ENCODE results near the gene VMO1. TPM values are rescaled to one million over a fixed set of nuclear protein-coding genes. Genes with fewer than 3 reads are reported as not detected.

The VMO1 gene
- total RNA-seq, 2 experiments from 2014 or later: 0.30 TPM

DNA sequence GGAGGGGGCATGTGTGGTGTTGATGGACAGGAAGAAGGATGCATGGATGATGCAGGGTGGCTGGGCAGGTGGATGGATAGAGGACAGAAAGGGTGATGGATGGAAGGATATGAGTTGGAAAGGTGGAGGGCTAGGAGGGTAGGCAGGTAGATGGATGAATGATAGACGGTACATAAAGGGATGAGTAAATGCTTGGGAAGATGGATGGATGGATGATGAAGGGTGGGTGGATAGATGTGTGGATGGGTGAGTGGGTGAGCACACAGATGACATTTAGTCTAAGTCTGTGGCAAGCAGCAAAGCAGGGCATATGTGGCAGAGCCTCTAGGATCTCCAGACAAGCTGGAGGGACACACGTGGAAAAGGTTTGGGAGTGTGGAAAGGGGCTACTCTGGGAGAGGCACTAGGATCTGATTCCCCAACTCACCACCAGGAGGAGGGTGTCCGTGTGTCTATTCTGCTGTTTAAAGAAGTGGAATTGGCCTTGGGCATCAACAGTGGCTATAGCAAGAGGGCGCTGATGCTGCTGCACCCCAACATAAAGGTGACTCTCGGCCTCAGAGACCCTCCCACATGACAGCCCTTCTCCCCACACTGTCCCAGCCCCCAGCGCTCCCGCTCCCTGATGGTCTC lies 29.0 kb upstream of the VMO1 start:
- H3K27me3 Mint-ChIP-seq: no peaks in the 10 kb centered on the region
- ChIA-PET CTCF (no interaction called here), POLR2A (no interaction called here)
- intact Hi-C loops (cut with DNase I, micrococcal nuclease): no loop called here
- ATAC-seq: no peak
- H3K4me3 Mint-ChIP-seq: no peak overlapping the region
- peaks cover 10% of the 10 kb centered on the region for H3K36me3 Mint-ChIP-seq (ENCODE audit: low read depth)
- no peak overlapping the region for H3K27ac Mint-ChIP-seq
- DNase-seq: no peak
- no peaks in the 10 kb centered on the region for H3K9me3 Mint-ChIP-seq (ENCODE audit: low read depth)
- no peaks in the 10 kb centered on the region for H3K4me1 Mint-ChIP-seq

DNA sequence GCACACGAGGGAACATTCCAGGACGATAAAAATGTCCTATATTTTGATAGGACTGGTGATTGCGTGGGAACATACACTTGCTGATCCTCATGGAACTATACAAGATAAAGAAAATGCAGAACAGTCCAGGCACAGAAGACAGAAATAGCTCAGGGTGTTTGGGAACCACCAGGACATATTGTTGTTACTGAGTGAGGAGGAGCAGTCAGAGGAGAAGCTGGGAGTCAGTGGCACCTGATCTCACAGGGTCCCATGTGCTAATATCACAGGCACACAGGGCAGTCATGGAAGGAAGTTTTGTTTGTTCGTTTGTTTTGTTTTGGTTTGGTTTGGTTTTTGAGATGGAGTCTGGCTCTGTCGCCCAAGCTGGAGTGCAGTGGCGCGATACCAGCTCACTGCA lies 26.5 kb upstream of the VMO1 start:
- Mint-ChIP-seq H3K4me3 (no peak overlapping the region), H3K9me3 (ENCODE audit: low read depth) (no peaks in the 10 kb centered on the region), H3K27me3 (no peaks in the 10 kb centered on the region), H3K36me3 (ENCODE audit: low read depth) (peaks cover 9% of the 10 kb centered on the region), H3K27ac (no peak overlapping the region), H3K4me1 (peaks cover 2% of the 10 kb centered on the region)
- ChIA-PET POLR2A (no interaction called here), CTCF (interaction anchor here (0.6 kb wide), 1 partner anchor 87 kb away, joined by 3 read pairs; the partner anchor contains the start of gene C17orf107)
- ATAC-seq (no peak), DNase-seq (no peak)
- intact Hi-C loops (cut with DNase I, micrococcal nuclease): no loop called here

DNA sequence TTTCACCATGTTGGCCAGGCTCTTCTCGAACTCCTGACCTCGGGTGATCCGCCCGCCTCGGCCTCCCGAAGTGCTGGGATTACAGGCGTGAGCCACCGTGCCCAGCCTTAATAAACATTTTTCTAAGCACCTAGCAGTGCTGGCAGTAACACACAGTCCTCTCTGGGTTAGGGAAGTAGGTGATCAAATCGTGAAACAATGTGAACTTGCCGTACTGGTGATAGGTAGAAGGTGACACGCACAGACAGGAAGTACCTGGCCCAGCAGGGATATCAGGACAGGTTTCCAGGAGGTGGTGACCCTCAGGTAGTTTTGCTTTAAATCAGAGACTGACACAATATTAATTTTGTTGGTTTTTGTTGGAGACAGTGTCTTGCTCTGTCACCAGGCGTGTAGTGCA lies 25.3 kb upstream of the VMO1 start:
- H3K36me3 Mint-ChIP-seq (ENCODE audit: low read depth): peaks cover 6% of the 10 kb centered on the region
- peaks cover 2% of the 10 kb centered on the region for H3K4me1 Mint-ChIP-seq
- ChIA-PET POLR2A (no interaction called here), CTCF (no interaction called here)
- H3K27me3 Mint-ChIP-seq: no peaks in the 10 kb centered on the region
- H3K27ac Mint-ChIP-seq: no peak overlapping the region
- H3K9me3 Mint-ChIP-seq (ENCODE audit: low read depth): no peaks in the 10 kb centered on the region
- H3K4me3 Mint-ChIP-seq: no peak overlapping the region
- intact Hi-C loops (cut with DNase I, micrococcal nuclease): no loop called here
- ATAC-seq (no peak), DNase-seq (no peak)

DNA sequence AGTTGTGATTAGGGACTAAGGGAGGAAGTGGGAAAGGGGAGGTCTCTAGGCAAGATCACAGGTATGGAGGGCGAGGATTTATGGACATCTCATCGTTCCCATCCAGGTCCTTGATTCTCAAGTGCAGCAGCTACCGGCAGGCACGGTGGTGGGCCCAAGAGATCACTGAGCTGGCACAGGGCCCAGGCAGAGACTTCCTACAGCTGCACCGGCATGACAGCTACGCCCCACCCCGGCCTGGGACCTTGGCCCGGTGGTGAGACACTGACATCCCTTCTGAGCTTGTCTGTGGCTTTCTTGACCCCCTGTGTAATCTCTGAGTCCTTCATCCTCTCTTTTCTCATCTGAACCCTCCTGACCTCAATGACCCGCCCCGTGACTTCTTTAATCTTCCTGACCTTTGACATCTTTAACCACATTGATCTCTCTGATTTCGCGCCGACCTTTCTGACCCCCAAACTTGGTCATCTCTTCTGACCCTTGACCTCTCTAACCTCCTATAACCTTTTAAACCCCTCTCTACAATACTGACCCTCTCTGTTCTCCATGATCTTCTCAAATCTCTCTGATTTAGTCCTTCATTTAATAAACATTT lies 24.6 kb upstream of the VMO1 start:
- Mint-ChIP-seq H3K4me1 (peaks cover 7% of the 10 kb centered on the region), H3K27ac (no peak overlapping the region), H3K36me3 (ENCODE audit: low read depth) (peaks cover 4% of the 10 kb centered on the region), H3K4me3 (no peak overlapping the region), H3K27me3 (no peaks in the 10 kb centered on the region), H3K9me3 (ENCODE audit: low read depth) (no peaks in the 10 kb centered on the region)
- ATAC-seq (no peak), DNase-seq (no peak)
- CTCF ChIA-PET: no interaction called here
- intact Hi-C loops (cut with DNase I, micrococcal nuclease): no loop called here
- POLR2A ChIA-PET: no interaction called here

DNA sequence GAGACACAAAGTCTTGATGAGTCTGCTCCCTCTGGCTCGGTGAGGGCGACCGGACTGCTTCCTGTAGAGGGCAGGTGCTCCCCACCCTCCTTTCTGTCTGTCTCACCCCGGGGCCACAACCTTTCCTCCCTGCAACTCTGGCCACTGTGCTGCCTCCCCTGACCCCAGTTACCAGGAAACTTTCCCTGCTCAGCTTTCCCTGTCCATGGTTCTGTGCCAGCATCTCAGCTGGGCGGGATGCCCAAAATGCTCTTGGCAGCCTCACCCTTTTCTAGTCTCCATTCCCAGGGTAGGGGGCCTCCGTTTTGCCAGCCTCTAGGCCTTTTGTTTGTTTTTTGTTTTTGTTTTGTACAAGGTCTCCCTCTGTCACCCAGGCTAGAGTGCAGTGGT lies 22.2 kb upstream of the VMO1 start:
- H3K4me3 Mint-ChIP-seq: peak overlapping the region; percentile 73
- H3K27me3 Mint-ChIP-seq: no peaks in the 10 kb centered on the region
- peaks cover 7% of the 10 kb centered on the region for H3K4me1 Mint-ChIP-seq
- H3K36me3 Mint-ChIP-seq (ENCODE audit: low read depth): peaks cover 4% of the 10 kb centered on the region
- POLR2A ChIA-PET: no interaction called here
- DNase-seq: no peak
- ATAC-seq: no peak
- H3K9me3 Mint-ChIP-seq (ENCODE audit: low read depth): no peaks in the 10 kb centered on the region
- intact Hi-C loops (cut with DNase I, micrococcal nuclease): loop anchor here in 1 of 2 experiments (10.0 kb wide), 1 partner anchor 244 kb away; the partner anchor contains the start of gene GGT6
- CTCF ChIA-PET: interaction anchor here (0.7 kb wide), 1 partner anchor 179 kb away, joined by 3 read pairs; no protein-coding TSS in a partner anchor
- H3K27ac Mint-ChIP-seq: no peak overlapping the region

DNA sequence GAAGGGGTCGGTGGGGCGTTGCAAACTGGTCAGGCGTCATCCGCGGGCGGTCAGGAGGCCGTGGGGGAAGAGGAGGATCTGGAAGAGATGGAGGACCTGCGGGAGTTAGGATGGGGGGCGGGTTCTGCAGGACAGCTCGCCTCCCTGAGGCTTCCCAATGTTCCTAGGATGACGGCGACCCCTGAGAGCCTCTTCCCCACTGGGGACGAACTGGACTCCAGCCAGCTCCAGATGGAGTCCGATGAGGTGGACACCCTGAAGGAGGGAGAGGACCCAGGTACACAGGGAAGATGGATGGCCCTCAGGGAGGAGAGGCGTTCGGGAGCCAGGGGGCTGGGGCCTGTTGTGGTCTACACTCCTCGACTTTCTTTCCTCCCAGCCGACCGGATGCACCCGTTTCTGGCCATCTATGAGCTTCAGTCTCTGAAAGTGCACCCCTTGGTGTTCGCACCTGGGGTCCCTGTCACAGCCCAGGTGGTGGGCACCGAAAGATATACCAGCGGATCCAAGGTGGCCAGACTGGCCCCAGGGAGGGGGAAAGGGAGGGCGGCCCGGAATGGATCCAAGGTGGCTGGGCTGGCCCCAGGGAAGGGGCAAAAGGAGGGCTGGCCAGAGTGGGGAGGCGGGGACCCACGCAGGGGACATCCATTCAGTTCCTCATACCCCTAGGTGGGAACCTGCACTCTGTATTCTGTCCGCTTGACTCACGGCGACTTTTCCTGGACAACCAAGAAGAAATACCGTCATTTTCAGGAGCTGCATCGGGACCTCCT lies 21.6 kb upstream of the VMO1 start:
- no peaks in the 10 kb centered on the region for H3K27me3 Mint-ChIP-seq

DNA sequence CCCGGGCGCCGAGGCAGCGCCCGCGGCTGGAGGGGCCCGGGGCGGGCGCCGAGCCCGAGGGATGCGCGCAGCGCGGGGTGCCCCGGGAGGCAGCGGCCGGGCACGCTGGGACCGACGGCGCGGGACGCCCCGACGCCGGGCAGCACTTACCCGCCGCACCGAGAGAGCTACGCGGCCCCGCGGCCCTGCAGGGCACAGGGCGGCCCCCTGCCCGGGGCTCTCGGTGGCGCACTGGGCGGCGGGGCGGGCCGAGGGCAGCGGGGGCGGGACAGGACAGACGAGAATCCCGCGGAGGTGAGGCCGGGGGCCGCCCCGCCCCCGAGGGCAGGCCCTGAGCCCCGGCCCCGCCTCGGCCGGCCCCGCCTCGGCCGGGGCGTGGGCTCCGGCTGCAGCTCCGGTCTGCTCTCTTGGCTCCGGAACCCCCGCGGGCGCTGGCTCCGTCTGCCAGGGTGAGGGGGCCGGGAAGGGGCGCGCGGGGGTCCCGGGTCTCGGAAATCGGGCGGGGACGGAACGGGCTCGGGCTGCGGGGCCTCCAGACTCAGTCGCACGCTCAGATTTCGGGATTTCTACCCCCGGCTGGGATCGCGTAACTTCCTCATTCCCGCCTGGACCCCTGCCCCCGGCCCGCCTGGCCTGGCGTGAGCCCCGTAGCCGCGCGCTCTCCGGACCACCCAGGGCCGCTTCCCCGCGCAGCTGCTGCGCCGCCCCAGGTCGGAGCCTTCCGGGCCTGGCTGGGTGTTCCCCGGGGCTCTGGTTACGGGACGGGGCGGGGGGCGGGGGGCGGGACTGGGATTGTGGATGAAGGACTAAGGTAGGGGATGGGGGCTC lies 20.8 kb upstream of the VMO1 start, which contains the start of gene PLD2:
TSS of gene PLD2 (plus strand) at position 376 of the 828 bp plus-strand sequence. CDS start 621 bp downstream, outside the sequence.
- Mint-ChIP-seq H3K36me3 (ENCODE audit: low read depth) (peaks cover 4% of the 10 kb centered on the region), H3K4me3 (peak within 1 kb of the TSS; percentile 73), H3K9me3 (ENCODE audit: low read depth) (no peaks in the 10 kb centered on the region), H3K27me3 (no peaks in the 10 kb centered on the region), H3K4me1 (peaks cover 7% of the 10 kb centered on the region), H3K27ac (no peak within 1 kb of the TSS)
- intact Hi-C loops (cut with DNase I, micrococcal nuclease): loop anchor here (1.0 to 10.0 kb wide), 9 partner anchors 11 to 242 kb away; partner anchors contain the start of genes ARRB2 (in 1 of the 2), C17orf107 (in 1 of the 2), GGT6 (in 1 of the 2) and INCA1 (in 1 of the 2)
- DNase-seq (peak; percentile 93), ATAC-seq (peak; percentile 98)
- ChIA-PET CTCF (interaction anchor here (0.7 to 1.6 kb wide), 5 partner anchors 10 to 96 kb away, joined by 3 to 14 read pairs (median 4); partner anchors contain the start of genes CHRNE and PSMB6), POLR2A (interaction anchor here (0.7 to 1.0 kb wide), 3 partner anchors 9 to 104 kb away, joined by 3 to 5 read pairs (median 5); partner anchors contain the start of gene PSMB6)

More for the DNA sequence above, 21.6 kb upstream of the VMO1 start:
- intact Hi-C loops (cut with DNase I, micrococcal nuclease): loop anchor here (1.0 to 10.0 kb wide), 9 partner anchors 11 to 243 kb away; partner anchors contain the start of genes ARRB2 (in 1 of the 2), C17orf107 (in 1 of the 2), GGT6 (in 1 of the 2) and INCA1 (in 1 of the 2)
- ATAC-seq: no peak
- peaks cover 4% of the 10 kb centered on the region for H3K36me3 Mint-ChIP-seq (ENCODE audit: low read depth)
- no peaks in the 10 kb centered on the region for H3K9me3 Mint-ChIP-seq (ENCODE audit: low read depth)
- CTCF ChIA-PET: interaction anchor here (1.0 to 1.4 kb wide), 2 partner anchors 12 to 59 kb away, joined by 3 read pairs; partner anchors contain the start of gene PSMB6
- peak overlapping the region; percentile 73 for H3K4me3 Mint-ChIP-seq
- no peak for DNase-seq
- H3K4me1 Mint-ChIP-seq: peaks cover 7% of the 10 kb centered on the region
- H3K27ac Mint-ChIP-seq: no peak overlapping the region
- POLR2A ChIA-PET: interaction anchor here (0.8 to 1.0 kb wide), 2 partner anchors 10 to 12 kb away, joined by 3 to 5 read pairs; partner anchors contain the start of gene PSMB6

DNA sequence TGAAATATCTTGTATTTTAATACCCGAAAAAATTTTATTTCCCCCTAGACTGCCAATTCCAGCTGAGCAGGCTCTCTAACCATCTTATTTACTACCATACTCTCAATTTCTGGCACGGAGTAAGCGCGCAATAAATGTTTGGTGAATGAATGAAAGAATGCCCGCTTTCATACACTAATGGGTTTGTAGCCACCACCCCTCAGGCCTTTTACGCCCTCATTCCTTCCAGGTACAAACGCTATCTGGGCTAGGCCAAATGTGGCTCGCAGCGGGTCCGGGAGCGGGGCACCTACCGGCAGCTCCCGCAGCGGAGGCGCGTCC lies 20.3 kb upstream of the VMO1 start:
- POLR2A ChIA-PET: interaction anchor here (0.7 to 1.0 kb wide), 2 partner anchors 9 to 103 kb away, joined by 3 to 5 read pairs; no protein-coding TSS in a partner anchor
- intact Hi-C loops (cut with DNase I, micrococcal nuclease): loop anchor here in 1 of 2 experiments (10.0 kb wide), 1 partner anchor 242 kb away; the partner anchor contains the start of gene GGT6
- no peak overlapping the region for H3K27ac Mint-ChIP-seq
- H3K27me3 Mint-ChIP-seq: no peaks in the 10 kb centered on the region
- H3K9me3 Mint-ChIP-seq (ENCODE audit: low read depth): no peaks in the 10 kb centered on the region
- ATAC-seq (no peak), DNase-seq (no peak)
- peak overlapping the region; percentile 72 for H3K4me3 Mint-ChIP-seq
- CTCF ChIA-PET: interaction anchor here (0.7 to 1.6 kb wide), 3 partner anchors 10 to 97 kb away, joined by 4 to 14 read pairs (median 5); partner anchors contain the start of gene CHRNE
- peaks cover 2% of the 10 kb centered on the region for H3K36me3 Mint-ChIP-seq (ENCODE audit: low read depth)
- H3K4me1 Mint-ChIP-seq: peaks cover 7% of the 10 kb centered on the region

DNA sequence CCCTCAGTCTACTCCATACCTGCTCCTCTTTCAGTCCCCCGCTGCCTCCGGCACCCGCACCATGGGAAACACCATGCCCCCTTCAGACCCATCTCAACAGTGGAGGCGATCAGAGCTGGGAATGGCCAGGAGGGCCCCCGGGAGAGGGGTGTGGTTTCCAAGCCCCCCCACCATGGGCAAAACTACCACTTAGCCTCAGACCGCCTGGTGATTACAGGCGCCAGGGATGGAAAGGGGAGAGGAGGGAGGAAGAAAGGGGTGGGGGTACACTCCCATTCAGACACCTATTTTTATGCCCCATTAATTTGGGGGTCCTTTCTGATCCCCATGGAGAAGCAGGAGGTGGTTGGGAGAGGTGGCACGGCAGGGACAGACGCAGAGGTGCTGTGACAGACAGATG lies 16.1 kb upstream of the VMO1 start, which contains the start of gene C17orf114:
TSS of gene C17orf114 (minus strand) at position 101 of the 400 bp plus-strand sequence.
- ATAC-seq (no peak), DNase-seq (no peak)
- no peak within 1 kb of the TSS for H3K27ac Mint-ChIP-seq
- no peaks in the 10 kb centered on the region for H3K27me3 Mint-ChIP-seq
- peaks cover 18% of the 10 kb centered on the region for H3K36me3 Mint-ChIP-seq (ENCODE audit: low read depth)
- ChIA-PET POLR2A (no interaction called here), CTCF (no interaction called here)
- H3K9me3 Mint-ChIP-seq (ENCODE audit: low read depth): no peaks in the 10 kb centered on the region
- H3K4me3 Mint-ChIP-seq: no peak within 1 kb of the TSS
- intact Hi-C loops (cut with DNase I, micrococcal nuclease): loop anchor here in 1 of 2 experiments (10.0 kb wide), 1 partner anchor 237 kb away; the partner anchor contains the start of gene GGT6
- peaks cover 15% of the 10 kb centered on the region for H3K4me1 Mint-ChIP-seq

DNA sequence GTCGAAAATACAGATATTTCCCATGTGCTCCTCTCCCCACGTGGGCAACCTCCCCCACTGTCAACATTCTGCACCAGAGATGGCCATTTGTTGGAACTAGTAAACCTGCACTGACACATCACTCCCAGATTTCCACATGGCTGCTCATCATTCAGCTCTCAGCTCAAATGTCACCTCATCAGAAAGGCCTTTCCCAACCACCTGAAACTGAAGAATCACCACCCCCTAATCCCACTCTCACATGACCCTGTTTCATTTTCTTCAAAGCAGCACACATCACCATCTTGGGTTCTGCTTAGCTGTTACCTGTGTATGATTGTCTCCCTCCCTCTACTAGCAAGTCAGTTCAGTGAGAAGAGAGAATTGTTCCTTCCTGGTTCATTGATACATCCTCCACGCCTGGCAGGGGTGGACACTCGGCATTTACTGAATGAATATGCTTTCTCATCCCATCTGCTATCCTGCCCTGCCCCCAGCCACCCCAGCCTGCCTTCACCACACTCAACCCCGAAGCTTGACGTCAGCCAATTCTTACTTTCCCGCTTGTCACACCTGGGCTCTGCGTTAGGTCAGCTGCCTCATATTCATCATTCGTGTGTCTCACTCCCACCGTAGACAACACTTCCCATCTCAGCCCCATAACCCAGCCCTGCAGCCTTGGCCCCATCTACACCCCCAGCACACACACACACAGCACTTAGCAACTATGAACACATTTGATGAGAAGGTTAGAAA lies 14.5 kb upstream of the VMO1 start:
- intact Hi-C loops (cut with DNase I, micrococcal nuclease): loop anchor here in 1 of 2 experiments (10.0 kb wide), 1 partner anchor 236 kb away; the partner anchor contains the start of gene GGT6

More for the DNA sequence above, 14.5 kb upstream of the VMO1 start:
- CTCF ChIA-PET: interaction anchor here (0.8 to 1.4 kb wide), 5 partner anchors 10 to 380 kb away, joined by 3 to 4 read pairs (median 3); partner anchors contain the start of gene GLTPD2
- H3K4me3 Mint-ChIP-seq: no peak overlapping the region
- peaks cover 22% of the 10 kb centered on the region for H3K36me3 Mint-ChIP-seq (ENCODE audit: low read depth)
- H3K9me3 Mint-ChIP-seq (ENCODE audit: low read depth): no peaks in the 10 kb centered on the region
- POLR2A ChIA-PET: interaction anchor here (0.7 kb wide), 1 partner anchor 268 kb away, joined by 5 read pairs; no protein-coding TSS in a partner anchor
- DNase-seq (no peak), ATAC-seq (no peak)
- H3K4me1 Mint-ChIP-seq: peaks cover 20% of the 10 kb centered on the region
- H3K27ac Mint-ChIP-seq: no peak overlapping the region
- H3K27me3 Mint-ChIP-seq: no peaks in the 10 kb centered on the region
